DND-41 (cell line): ENCODE results near the gene MSMB.

Experiments
- CTCF ChIP-seq: IDR thresholded peaks from 2 replicates; pipeline ENCODE4 v1.5.1; 2012; ENCODE audit warnings: borderline replicate concordance, low read length, moderate library complexity, mild to moderate bottlenecking; ENCODE audit not compliant: poor library complexity, severe bottlenecking; ENCODE audit errors: extremely low read depth
- EZH2 ChIP-seq: IDR thresholded peaks from 3 replicates; pipeline ENCODE4 v1.6.1; 2012; ENCODE audit warnings: borderline replicate concordance, low read depth, mild to moderate bottlenecking, moderate library complexity, low read length, inconsistent platforms; ENCODE audit not compliant: severe bottlenecking

- TF ChIP-seq CTCF: no peak
- TF ChIP-seq EZH2: no peak
These were observed 45.9 kb upstream of the MSMB start for GRCh38 chr10:46091828-46092523.
